Kidney glomerular epithelial cell (primary cell): ENCODE data around the gene PHGDH.
"Not testable (repeated sequence)": the region's sequence is repeated elsewhere in the genome, so short reads cannot be mapped to it uniquely, and the experiment has no call there.

Experiments
- DNase-seq: peaks from one replicate; lab custom pipeline; 2025; lab: John Stamatoyannopoulos, UW

PHGDH gene

GRCh38 chr1:119711804-119712341 lies at the start of gene PHGDH:
Gene PHGDH (plus strand): TSS chr1:119711934. CDS start chr1:119712023, 89 bp downstream.
- peak; percentile 74 for DNase-seq

- no peak for DNase-seq
These were observed 49.7 kb upstream of the PHGDH start for GRCh38 chr1:119662034-119662437.

- no peak for DNase-seq
These were observed 47.7 kb upstream of the PHGDH start for GRCh38 chr1:119664067-119664466.

- no peak for DNase-seq
These were observed 44.6 kb upstream of the PHGDH start for GRCh38 chr1:119667173-119667572.

- no peak for DNase-seq
These were observed 40.8 kb upstream of the PHGDH start for GRCh38 chr1:119670898-119671297.

GRCh38 chr1:119673171-119673940 lies 38.4 kb upstream of the PHGDH start:
- DNase-seq, result no peak

- DNase-seq, result peak; percentile 47
These were observed 37.6 kb upstream of the PHGDH start for GRCh38 chr1:119674111-119674526.

GRCh38 chr1:119674835-119675289 lies 36.9 kb upstream of the PHGDH start:
- peak; percentile 78 for DNase-seq

GRCh38 chr1:119675349-119676345 lies 36.1 kb upstream of the PHGDH start:
- peak; percentile 86 for DNase-seq

- no peak for DNase-seq
These were observed 35.0 kb upstream of the PHGDH start for GRCh38 chr1:119676571-119677206.

- DNase-seq, result no peak
These were observed 32.5 kb upstream of the PHGDH start for GRCh38 chr1:119679223-119679622.

- no peak for DNase-seq
These were observed 31.5 kb upstream of the PHGDH start for GRCh38 chr1:119680193-119680592.

- DNase-seq, result no peak
These were observed 31.0 kb upstream of the PHGDH start for GRCh38 chr1:119680723-119681122.

- DNase-seq, result no peak
These were observed 30.2 kb upstream of the PHGDH start for GRCh38 chr1:119681560-119681959.

- DNase-seq, result no peak
These were observed 29.6 kb upstream of the PHGDH start for GRCh38 chr1:119682141-119682540.

GRCh38 chr1:119683893-119684292 lies 27.8 kb upstream of the PHGDH start:
- DNase-seq, result no peak

GRCh38 chr1:119686661-119687060 lies 25.1 kb upstream of the PHGDH start:
- DNase-seq, result no peak

GRCh38 chr1:119687434-119688079 lies 24.2 kb upstream of the PHGDH start:
- DNase-seq, result no peak

GRCh38 chr1:119688810-119689209 lies 22.9 kb upstream of the PHGDH start:
- DNase-seq, result no peak

GRCh38 chr1:119689511-119689910 lies 22.2 kb upstream of the PHGDH start:
- no peak for DNase-seq

- DNase-seq, result not testable (repeated sequence)
These were observed 14.9 kb upstream of the PHGDH start for GRCh38 chr1:119696863-119697262.
